Measurements from ENCODE around the gene MEN1.

The MEN1 gene

GRCh38 chr11:64792482-64792881 is 17.9 kb downstream of the MEN1 start:
- TF ChIP-seq CTCF (IDR thresholded peaks at IDR 0.05; ENCODE audit: low read depth, low read length, missing control alignments) = no peak
- DNase-seq (ENCODE audit: low read depth) = no peak
- no peak overlapping the region for H3K4me3 ChIP-seq (ENCODE audit: low read depth, low read length)

GRCh38 chr11:64791781-64792291 is 18.5 kb downstream of the MEN1 start:
- no peak for TF ChIP-seq CTCF (IDR thresholded peaks at IDR 0.05; ENCODE audit: low read depth, low read length, missing control alignments)
- H3K4me3 ChIP-seq (ENCODE audit: low read depth, low read length) = no peak overlapping the region
- no peak for DNase-seq (ENCODE audit: low read depth)

GRCh38 chr11:64790205-64791095 is 19.9 kb downstream of the MEN1 start:
- TF ChIP-seq CTCF (IDR thresholded peaks at IDR 0.05; ENCODE audit: low read depth, low read length, missing control alignments) = no peak
- no peak overlapping the region for H3K4me3 ChIP-seq (ENCODE audit: low read depth, low read length)
- no peak for DNase-seq (ENCODE audit: low read depth)

GRCh38 chr11:64789331-64790204 is 20.8 kb downstream of the MEN1 start:
- no peak for DNase-seq (ENCODE audit: low read depth)
- TF ChIP-seq CTCF (IDR thresholded peaks at IDR 0.05; ENCODE audit: low read depth, low read length, missing control alignments) = no peak
- no peak overlapping the region for H3K4me3 ChIP-seq (ENCODE audit: low read depth, low read length)

- DNase-seq (ENCODE audit: low read depth) = no peak
- no peak for TF ChIP-seq CTCF (IDR thresholded peaks at IDR 0.05; ENCODE audit: low read depth, low read length, missing control alignments)
- no peak overlapping the region for H3K4me3 ChIP-seq (ENCODE audit: low read depth, low read length)
Observed at GRCh38 chr11:64788321-64789215, 21.8 kb downstream of the MEN1 start.
